Activated CD4-positive, alpha-beta memory T cell treated with anti-CD3 and anti-CD28 coated beads for 36 hours (primary cell): Measurements from ENCODE around the gene STAB1. TPM values are rescaled to one million over a fixed set of nuclear protein-coding genes. Genes with fewer than 3 reads are reported as not detected.

ENCODE experiments used
- CTCF ChIA-PET: fragments of 350-600 bp; sonication (Branson Sonifier 250); formaldehyde crosslinking; loops from one replicate; lab custom pipeline; 2021; ENCODE audit warnings: antibody characterized with exemption, inconsistent platforms; lab: Charles Lee
- POLR2A ChIA-PET: fragments of 350-600 bp; sonication (Branson Sonifier 250); formaldehyde crosslinking; loops from one replicate; lab custom pipeline; 2021; ENCODE audit warnings: antibody characterized with exemption; lab: Charles Lee
- DNase-seq: peaks from one replicate; pipeline ENCODE4 v3.0.0-alpha.2; 2020
- H3K27ac Mint-ChIP-seq: one replicate; pipeline ENCODE4 v1.8.0; 2021; ENCODE audit warnings: mixed read lengths
- H3K27me3 Mint-ChIP-seq: one replicate; pipeline ENCODE4 v1.8.0; 2021; ENCODE audit warnings: mixed read lengths
- H3K36me3 Mint-ChIP-seq: one replicate; pipeline ENCODE4 v1.8.0; 2021; ENCODE audit warnings: mixed read lengths
- H3K4me1 Mint-ChIP-seq: one replicate; pipeline ENCODE4 v1.8.0; 2021; ENCODE audit warnings: low read depth, mixed read lengths
- H3K4me3 Mint-ChIP-seq: one replicate; pipeline ENCODE4 v1.8.0; 2021; ENCODE audit warnings: mild to moderate bottlenecking, mixed read lengths
- H3K9me3 Mint-ChIP-seq: one replicate; pipeline ENCODE4 v1.8.0; 2021; ENCODE audit warnings: mixed read lengths
- intact Hi-C: fragments of 100-400 bp; cut with micrococcal nuclease; formaldehyde crosslinking; loops from one replicate; pipeline ENCODE4 v1.15.1; 2023
- total RNA-seq, 2 experiments: library from RNA; stranded (reverse); gene quantifications; one replicate each; pipeline ENCODE4 v1.2.3, GENCODE V29; 2021

The STAB1 gene, protein sequence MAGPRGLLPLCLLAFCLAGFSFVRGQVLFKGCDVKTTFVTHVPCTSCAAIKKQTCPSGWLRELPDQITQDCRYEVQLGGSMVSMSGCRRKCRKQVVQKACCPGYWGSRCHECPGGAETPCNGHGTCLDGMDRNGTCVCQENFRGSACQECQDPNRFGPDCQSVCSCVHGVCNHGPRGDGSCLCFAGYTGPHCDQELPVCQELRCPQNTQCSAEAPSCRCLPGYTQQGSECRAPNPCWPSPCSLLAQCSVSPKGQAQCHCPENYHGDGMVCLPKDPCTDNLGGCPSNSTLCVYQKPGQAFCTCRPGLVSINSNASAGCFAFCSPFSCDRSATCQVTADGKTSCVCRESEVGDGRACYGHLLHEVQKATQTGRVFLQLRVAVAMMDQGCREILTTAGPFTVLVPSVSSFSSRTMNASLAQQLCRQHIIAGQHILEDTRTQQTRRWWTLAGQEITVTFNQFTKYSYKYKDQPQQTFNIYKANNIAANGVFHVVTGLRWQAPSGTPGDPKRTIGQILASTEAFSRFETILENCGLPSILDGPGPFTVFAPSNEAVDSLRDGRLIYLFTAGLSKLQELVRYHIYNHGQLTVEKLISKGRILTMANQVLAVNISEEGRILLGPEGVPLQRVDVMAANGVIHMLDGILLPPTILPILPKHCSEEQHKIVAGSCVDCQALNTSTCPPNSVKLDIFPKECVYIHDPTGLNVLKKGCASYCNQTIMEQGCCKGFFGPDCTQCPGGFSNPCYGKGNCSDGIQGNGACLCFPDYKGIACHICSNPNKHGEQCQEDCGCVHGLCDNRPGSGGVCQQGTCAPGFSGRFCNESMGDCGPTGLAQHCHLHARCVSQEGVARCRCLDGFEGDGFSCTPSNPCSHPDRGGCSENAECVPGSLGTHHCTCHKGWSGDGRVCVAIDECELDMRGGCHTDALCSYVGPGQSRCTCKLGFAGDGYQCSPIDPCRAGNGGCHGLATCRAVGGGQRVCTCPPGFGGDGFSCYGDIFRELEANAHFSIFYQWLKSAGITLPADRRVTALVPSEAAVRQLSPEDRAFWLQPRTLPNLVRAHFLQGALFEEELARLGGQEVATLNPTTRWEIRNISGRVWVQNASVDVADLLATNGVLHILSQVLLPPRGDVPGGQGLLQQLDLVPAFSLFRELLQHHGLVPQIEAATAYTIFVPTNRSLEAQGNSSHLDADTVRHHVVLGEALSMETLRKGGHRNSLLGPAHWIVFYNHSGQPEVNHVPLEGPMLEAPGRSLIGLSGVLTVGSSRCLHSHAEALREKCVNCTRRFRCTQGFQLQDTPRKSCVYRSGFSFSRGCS (N-terminal part only)
- under 1 TPM in 1 of 2 experiments, not detected in 1; 0.14 TPM for total RNA-seq

GRCh38 chr3:52494886-52495495, at the start of gene STAB1:
TSS of gene STAB1 (plus strand) at chr3:52495338. CDS start at chr3:52495414, 76 bp downstream.
- no peaks in the 10 kb centered on the region for H3K9me3 Mint-ChIP-seq
- H3K4me3 Mint-ChIP-seq = no peak within 1 kb of the TSS
- no peaks in the 10 kb centered on the region for H3K4me1 Mint-ChIP-seq
- ChIA-PET POLR2A (no interaction called here), CTCF (no interaction called here)
- no peaks in the 10 kb centered on the region for H3K27me3 Mint-ChIP-seq
- no peak for DNase-seq
- no peak within 1 kb of the TSS for H3K27ac Mint-ChIP-seq
- intact Hi-C loops = no loop called here
- H3K36me3 Mint-ChIP-seq = peaks cover 18% of the 10 kb centered on the region

DNA sequence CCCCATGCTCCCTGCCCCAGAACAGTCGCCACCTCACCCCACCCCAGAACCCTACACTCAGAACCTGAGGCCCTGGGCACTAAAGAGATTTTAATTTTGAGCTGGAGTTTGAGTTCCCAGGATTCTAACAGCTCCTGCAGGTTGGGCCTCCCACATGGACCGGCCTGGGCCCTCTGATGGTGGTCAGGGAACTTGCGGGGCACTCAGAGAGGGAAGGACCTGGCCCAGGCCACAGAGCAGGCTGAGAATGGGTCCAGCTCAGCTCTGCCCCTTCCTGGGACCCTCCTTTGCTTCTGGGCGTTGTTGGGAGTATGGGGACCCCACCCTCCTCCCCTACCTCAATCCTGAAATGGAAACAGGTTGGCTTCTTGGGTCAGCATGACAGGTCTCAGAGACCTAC, 49.1 kb upstream of the STAB1 start:
- Mint-ChIP-seq H3K4me3 (no peak overlapping the region), H3K27ac (no peak overlapping the region), H3K9me3 (no peaks in the 10 kb centered on the region), H3K36me3 (no peaks in the 10 kb centered on the region), H3K27me3 (no peaks in the 10 kb centered on the region), H3K4me1 (peaks cover 10% of the 10 kb centered on the region)
- intact Hi-C loops = loop anchor here (5.0 kb wide), 1 partner anchor 224 kb away; no protein-coding TSS in a partner anchor
- ChIA-PET POLR2A (interaction anchor here (2.6 kb wide), 1 partner anchor 34 kb away, joined by 8 read pairs; no protein-coding TSS in a partner anchor), CTCF (interaction anchor here (0.7 to 10.1 kb wide), 18 partner anchors 8 to 505 kb away, joined by 3 to 172 read pairs (median 4); partner anchors contain the start of genes NISCH, RRP9 and TNNC1)
- DNase-seq = no peak

- ChIA-PET CTCF (interaction anchor here (0.7 to 10.1 kb wide), 24 partner anchors 8 to 505 kb away, joined by 3 to 172 read pairs (median 4); partner anchors contain the start of genes GLYCTK, NISCH, POC1A and RRP9), POLR2A (interaction anchor here (2.6 kb wide), 1 partner anchor 35 kb away, joined by 8 read pairs; no protein-coding TSS in a partner anchor)
- Mint-ChIP-seq H3K36me3 (no peaks in the 10 kb centered on the region), H3K4me1 (peaks cover 10% of the 10 kb centered on the region), H3K4me3 (peak overlapping the region; percentile 38), H3K27ac (no peak overlapping the region), H3K27me3 (no peaks in the 10 kb centered on the region), H3K9me3 (no peaks in the 10 kb centered on the region)
- DNase-seq = peak; percentile 80
- intact Hi-C loops = loop anchor here (1.0 to 5.0 kb wide), 2 partner anchors 36 to 225 kb away; no protein-coding TSS in a partner anchor
Observed at GRCh38 chr3:52446631-52447511, 48.3 kb upstream of the STAB1 start.

DNA sequence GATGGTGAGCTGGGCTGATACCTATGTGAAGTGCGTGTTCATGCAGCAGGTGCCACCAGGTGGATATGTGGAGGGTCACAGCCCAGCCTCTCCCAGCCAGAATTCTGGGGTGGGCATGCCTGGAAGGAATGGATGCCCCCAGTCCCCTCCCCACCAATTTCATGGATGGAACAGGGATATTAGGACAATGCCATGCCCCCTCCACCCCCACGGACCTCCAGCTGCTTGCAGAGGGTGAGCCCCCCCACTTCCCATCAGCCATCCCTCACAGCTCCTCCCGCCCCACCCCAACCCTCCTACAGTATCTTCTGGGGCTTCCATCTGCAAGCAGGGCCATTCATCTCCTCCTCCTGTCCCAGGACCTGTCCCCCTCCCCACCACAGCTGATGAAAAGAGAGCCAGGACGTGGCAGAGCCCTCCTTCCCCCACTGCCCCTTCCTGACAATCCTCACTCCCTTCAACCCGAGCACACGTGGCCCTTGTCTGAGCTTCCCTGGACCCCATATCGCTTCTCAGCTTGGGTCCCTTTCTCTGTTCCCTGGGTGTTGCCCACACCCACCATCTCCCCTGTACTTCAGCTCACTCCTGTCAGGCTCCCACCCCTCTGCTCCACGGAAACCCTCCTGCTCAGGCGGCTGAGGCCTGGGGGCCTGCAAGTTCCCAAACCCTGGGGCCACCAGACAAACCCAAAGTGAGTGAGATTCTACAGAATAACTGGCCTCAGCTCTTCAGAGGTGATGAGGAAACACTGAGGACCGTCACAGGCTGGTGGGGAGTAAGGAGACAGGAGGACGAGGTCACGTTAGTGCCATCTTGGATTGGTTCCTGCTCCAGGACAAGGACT, 47.4 kb upstream of the STAB1 start:
- Mint-ChIP-seq H3K9me3 (no peaks in the 10 kb centered on the region), H3K4me3 (no peak overlapping the region), H3K27me3 (no peaks in the 10 kb centered on the region), H3K36me3 (no peaks in the 10 kb centered on the region), H3K27ac (no peak overlapping the region), H3K4me1 (peaks cover 10% of the 10 kb centered on the region)
- intact Hi-C loops = loop anchor here (1.0 to 5.0 kb wide), 2 partner anchors 36 to 225 kb away; no protein-coding TSS in a partner anchor
- ChIA-PET POLR2A (interaction anchor here (2.6 kb wide), 1 partner anchor 35 kb away, joined by 8 read pairs; no protein-coding TSS in a partner anchor), CTCF (interaction anchor here (0.7 to 10.1 kb wide), 18 partner anchors 8 to 388 kb away, joined by 3 to 172 read pairs (median 4); partner anchors contain the start of genes NISCH and POC1A)
- DNase-seq = no peak

GRCh38 chr3:52450489-52451236, 44.5 kb upstream of the STAB1 start:
- CTCF ChIA-PET = interaction anchor here (10.1 kb wide), 1 partner anchor 21 kb away, joined by 172 read pairs; no protein-coding TSS in a partner anchor
- H3K4me1 Mint-ChIP-seq = peaks cover 23% of the 10 kb centered on the region

DNA sequence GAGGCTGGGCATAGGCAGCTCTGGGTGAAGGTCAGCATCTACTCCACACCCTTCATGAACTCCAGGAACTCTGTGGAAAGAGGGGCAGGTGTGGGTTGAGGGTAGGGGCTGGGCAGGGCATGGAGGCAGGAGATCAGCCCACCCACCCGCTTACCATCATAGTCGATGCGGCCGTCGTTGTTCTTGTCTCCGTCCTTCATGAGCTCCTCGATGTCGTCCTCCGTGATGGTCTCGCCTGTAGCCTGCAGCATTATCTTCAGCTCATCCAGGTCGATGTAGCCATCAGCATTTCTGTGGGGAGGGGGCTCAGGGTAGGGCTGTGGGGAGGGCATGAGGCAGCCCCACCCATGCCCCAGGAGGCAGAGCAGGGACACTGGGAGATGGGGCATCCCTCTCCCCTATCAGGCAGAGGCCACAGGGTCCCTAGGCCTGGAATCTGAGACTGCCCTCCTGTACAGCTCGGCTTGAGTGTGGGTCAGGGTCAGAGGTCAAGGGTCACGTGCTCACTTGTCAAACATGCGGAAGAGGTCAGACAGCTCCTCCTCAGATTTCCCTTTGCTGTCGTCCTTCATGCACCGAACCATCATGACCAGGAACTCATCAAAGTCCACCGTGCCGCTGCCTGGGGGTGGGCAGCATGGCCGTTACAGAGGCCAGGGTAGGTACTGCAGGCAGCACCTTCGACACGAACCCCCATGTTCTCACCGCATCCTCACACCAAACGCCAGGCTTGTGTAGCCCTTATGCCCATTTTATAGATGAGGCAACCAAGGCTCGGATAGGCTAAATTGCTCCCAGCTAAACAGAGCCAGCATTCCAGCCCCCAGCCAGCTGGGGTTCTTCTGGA, 43.7 kb upstream of the STAB1 start:
- Mint-ChIP-seq H3K4me1 (peaks cover 23% of the 10 kb centered on the region), H3K36me3 (no peaks in the 10 kb centered on the region), H3K27me3 (no peaks in the 10 kb centered on the region), H3K4me3 (no peak overlapping the region), H3K9me3 (no peaks in the 10 kb centered on the region), H3K27ac (no peak overlapping the region)
- DNase-seq = no peak
- POLR2A ChIA-PET = no interaction called here
- intact Hi-C loops = no loop called here
- CTCF ChIA-PET = interaction anchor here (0.8 to 1.6 kb wide), 3 partner anchors 7 to 22 kb away, joined by 3 read pairs; no protein-coding TSS in a partner anchor

More at GRCh38 chr3:52450489-52451236, 44.5 kb upstream of the STAB1 start:
- H3K36me3 Mint-ChIP-seq = no peaks in the 10 kb centered on the region
- H3K4me3 Mint-ChIP-seq = peak overlapping the region; percentile 12
- no peak for DNase-seq
- no peaks in the 10 kb centered on the region for H3K9me3 Mint-ChIP-seq
- H3K27ac Mint-ChIP-seq = no peak overlapping the region
- intact Hi-C loops = no loop called here
- no peaks in the 10 kb centered on the region for H3K27me3 Mint-ChIP-seq
- POLR2A ChIA-PET = no interaction called here

- ChIA-PET CTCF (interaction anchor here (0.8 to 1.6 kb wide), 3 partner anchors 8 to 23 kb away, joined by 3 read pairs; no protein-coding TSS in a partner anchor), POLR2A (no interaction called here)
- H3K27me3 Mint-ChIP-seq = no peaks in the 10 kb centered on the region
- no peak overlapping the region for H3K4me3 Mint-ChIP-seq
- no peak for DNase-seq
- no peak overlapping the region for H3K27ac Mint-ChIP-seq
- H3K36me3 Mint-ChIP-seq = peaks cover 2% of the 10 kb centered on the region
- H3K4me1 Mint-ChIP-seq = peaks cover 24% of the 10 kb centered on the region
- intact Hi-C loops = no loop called here
- H3K9me3 Mint-ChIP-seq = no peaks in the 10 kb centered on the region
Observed at GRCh38 chr3:52452126-52452525, 43.0 kb upstream of the STAB1 start.

GRCh38 chr3:52452570-52453221, 42.4 kb upstream of the STAB1 start:
- DNase-seq = no peak
- Mint-ChIP-seq H3K27me3 (no peaks in the 10 kb centered on the region), H3K4me1 (peaks cover 28% of the 10 kb centered on the region), H3K9me3 (no peaks in the 10 kb centered on the region), H3K27ac (no peak overlapping the region), H3K4me3 (no peak overlapping the region), H3K36me3 (peaks cover 6% of the 10 kb centered on the region)
- ChIA-PET POLR2A (no interaction called here), CTCF (interaction anchor here (0.7 to 2.4 kb wide), 4 partner anchors 9 to 40 kb away, joined by 3 to 10 read pairs (median 4); no protein-coding TSS in a partner anchor)
- intact Hi-C loops = no loop called here
